ENCODE measurements around the gene DNM1. TPM values are rescaled to one million over a fixed set of nuclear protein-coding genes. Genes with fewer than 3 reads are reported as not detected.

Gene DNM1
- total and polyA plus RNA-seq, 2 experiments from 2014 or later = 36.0 to 42.0 TPM

- Histone ChIP-seq H3K4me3 (peak overlapping the region; percentile 90), H3K27ac (ENCODE audit: low read depth) (no peak overlapping the region), H3K4me1 (ENCODE audit: insufficient read depth) (peaks cover 9% of the 10 kb centered on the region; the same call in 1 of the 2 replicates), H3K79me2 (replicated peaks; ENCODE audit: insufficient read depth) (0 out of 2 replicates have a peak, but pooled peaks cover 4% of the 10 kb centered on the region), H3K36me3 (ENCODE audit: insufficient read depth) (no peaks in the 10 kb centered on the region), H3F3A (replicated peaks; ENCODE audit: low read depth) (peaks cover 9% of the 10 kb centered on the region), H4K20me1 (replicated peaks; ENCODE audit: insufficient read depth) (0 out of 2 replicates have a peak, but pooled peaks cover 3% of the 10 kb centered on the region), H3K27me3 (ENCODE audit: insufficient read depth) (no peaks in the 10 kb centered on the region), H3K9me2 (ENCODE audit: insufficient read depth) (no peaks in the 10 kb centered on the region), H3K4me2 (peak overlapping the region; percentile 96), H2AFZ (peak overlapping the region; percentile 98; the same call in 1 of the 2 replicates)
- no peaks in the 10 kb centered on the region; the same call in 2 of the 3 replicates for H3K9me3 Mint-ChIP-seq
- no peak for ATAC-seq
- peak overlapping the region; percentile 79 for H3K4me3 Mint-ChIP-seq
- H3K36me3 Mint-ChIP-seq (ENCODE audit: low read depth) = no peaks in the 10 kb centered on the region; the same call in 2 of the 3 replicates
- H3K27ac Mint-ChIP-seq = peak overlapping the region; percentile 90; the same call in 1 of the 2 replicates
- H3K4me1 Mint-ChIP-seq = peaks cover 32% of the 10 kb centered on the region
- H3K27me3 Mint-ChIP-seq (ENCODE audit: insufficient read depth, low read depth, poor library complexity) = peaks cover 12% of the 10 kb centered on the region
- TF ChIP-seq CTCF (conservative IDR thresholded peaks at IDR 0.05; ENCODE audit: low read depth in 2 of 2) (no peak), ZNF331 (CRISPR knock-in tag; IDR thresholded peaks at IDR 0.05; ENCODE audit: low read depth) (no peak), ETS1 (IDR thresholded peaks at IDR 0.05) (no peak), EZH2 (IDR thresholded peaks at IDR 0.05; ENCODE audit: low read depth, unreplicated experiment) (no peak), ZNF462 (CRISPR knock-in tag; IDR thresholded peaks at IDR 0.05) (no peak), JUNB (IDR thresholded peaks at IDR 0.05; ENCODE audit: unreplicated experiment) (no peak), REST (IDR thresholded peaks at IDR 0.05; ENCODE audit: unreplicated experiment) (no peak), NANOG (IDR thresholded peaks at IDR 0.05; ENCODE audit: borderline replicate concordance) (no peak), CREB1 (CRISPR knock-in tag; IDR thresholded peaks at IDR 0.05; ENCODE audit: low read depth) (no peak), ZNF114 (CRISPR knock-in tag; IDR thresholded peaks at IDR 0.05) (no peak), EZH2phosphoT487 (IDR thresholded peaks at IDR 0.05; ENCODE audit: unreplicated experiment) (no peak), POLR2AphosphoS5 (IDR thresholded peaks at IDR 0.05; ENCODE audit: low read depth) (no peak), STAT1 (IDR thresholded peaks at IDR 0.05; ENCODE audit: unreplicated experiment) (no peak)
- no peak for DNase-seq (ENCODE audit: low spot score)
Observed at GRCh38 chr9:128202648-128203023, 543 bp upstream of the DNM1 start.

Measured in GM23338 (cell line).